ENCODE measurements around the gene HS3ST2. TPM values are rescaled to one million over a fixed set of nuclear protein-coding genes. Genes with fewer than 3 reads are reported as not detected.

HS3ST2 gene
- total and polyA plus RNA-seq, 2 donors (not counting 3 experiments of a cell fraction or from before 2014, with no cell fraction given) = not detected

GRCh38 chr16:22813223-22813947 lies 577 bp upstream of the HS3ST2 start:
- no peak overlapping the region for H3K27ac ChIP-seq (ENCODE audit: insufficient read depth, low read depth, low read length)
- intact Hi-C loops (cut with micrococcal nuclease) (no loop called here), dilution Hi-C loops (cut with MboI; ENCODE audit: extremely low pct_ligation_motif_present, low sequenced_read_pairs) (no loop called here)
- H3K4me2 ChIP-seq (ENCODE audit: insufficient read depth, low read length) = no peak overlapping the region
- peaks cover 10 to 16% of the 10 kb centered on the region in 2 experiments for H3K27me3 ChIP-seq (ENCODE audit: control insufficient read depth in 2 of 2, insufficient read depth in 2 of 2, low read length in 2 of 2)
- no peaks in the 10 kb centered on the region for H3K36me3 ChIP-seq (ENCODE audit: control insufficient read depth in 2 of 2, extremely low read depth in 1 of 2, insufficient read depth in 2 of 2, low read length in 2 of 2)
- H3K9me1 ChIP-seq (replicated peaks; ENCODE audit: control insufficient read depth, extremely low read depth, insufficient read depth, low read length) = no peaks in the 10 kb centered on the region
- no peak overlapping the region for H3K9ac ChIP-seq (replicated peaks; ENCODE audit: extremely low read depth, insufficient read depth, low read length)
- H4K20me1 ChIP-seq (replicated peaks; ENCODE audit: control insufficient read depth, extremely low read depth, insufficient read depth, low read length) = no peaks in the 10 kb centered on the region
- H3K79me2 ChIP-seq (ENCODE audit: control insufficient read depth, insufficient read depth, low read length) = no peaks in the 10 kb centered on the region
- ChIA-PET POLR2A (no interaction called here), CTCF (interaction anchor here (0.7 to 1.7 kb wide), 3 partner anchors 11 to 31 kb away, joined by 3 to 5 read pairs (median 4); no protein-coding TSS in a partner anchor)
- H3K4me3 ChIP-seq (replicated peaks in 1 of 3; ENCODE audit: insufficient read depth in 1 of 3, low read depth in 1 of 3, low read length in 3 of 3) = no peak overlapping the region
- BruUV-seq (replicated peaks) = no TSS peak
- TF ChIP-seq CTCF (IDR thresholded peaks at IDR 0.05; ENCODE audit: extremely low read depth in 1 of 2, insufficient read depth in 1 of 2, low read depth in 1 of 2, low read length in 2 of 2) (peak; percentile 71 to 83), MYC (IDR thresholded peaks at IDR 0.05; ENCODE audit: low read depth, low read length) (no peak), FOS (IDR thresholded peaks at IDR 0.05; ENCODE audit: borderline replicate concordance, insufficient read depth, low read length) (no peak), POLR2A (IDR thresholded peaks at IDR 0.05; ENCODE audit: low read depth, low read length) (no peak), EZH2 (IDR thresholded peaks at IDR 0.05; ENCODE audit: borderline replicate concordance, low read depth, low read length, severe bottlenecking) (no peak), JUN (IDR thresholded peaks at IDR 0.05; ENCODE audit: borderline replicate concordance, insufficient read depth, insufficient read length, low read depth) (no peak), POLR2AphosphoS5 (IDR thresholded peaks at IDR 0.05; ENCODE audit: insufficient read depth, low read depth, low read length) (no peak)
- no peak overlapping the region for H2AFZ ChIP-seq (ENCODE audit: low read depth, low read length)
- FAIRE-seq (no peak), DNase-seq (ENCODE audit: low read depth, low spot score) (peak; percentile 46)
- no peaks in the 10 kb centered on the region for H3K9me3 ChIP-seq (replicated peaks; ENCODE audit: control insufficient read depth, insufficient read depth, low read length)
- H3K4me1 ChIP-seq (ENCODE audit: control insufficient read depth, extremely low read depth, insufficient read depth, low read length) = no peaks in the 10 kb centered on the region

Data from endothelial cell of umbilical vein (primary cell).